GM10847 (cell line): ENCODE data around the gene SMC1B.

Experiments used
- POLR2A ChIP-seq: IDR thresholded peaks from 2 replicates; pipeline ENCODE4 v1.6.1; 2011; ENCODE audit not compliant: insufficient read length; ENCODE audit errors: extremely low read depth

Gene SMC1B

DNA sequence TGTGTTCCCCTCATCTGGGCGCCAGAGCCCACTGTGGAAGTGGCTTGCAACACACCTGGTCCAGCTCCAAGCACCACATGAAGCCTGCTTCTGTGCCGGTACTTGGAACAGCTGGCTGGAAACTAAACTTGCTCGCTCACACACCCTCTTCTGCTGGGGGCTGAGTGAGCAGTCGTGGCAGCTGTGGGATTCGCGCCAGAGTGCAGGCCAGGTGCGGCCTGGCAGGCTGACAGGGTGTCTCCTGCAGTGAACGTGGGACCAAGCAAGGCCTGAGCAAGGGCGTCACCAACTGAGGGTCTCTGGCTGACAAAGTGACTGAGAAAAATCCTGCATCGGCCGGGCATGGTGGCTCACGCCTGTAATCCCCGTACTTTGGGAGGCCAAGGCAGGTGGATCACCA lies 15.2 kb downstream of the SMC1B start:
- TF ChIP-seq POLR2A, result no peak

DNA sequence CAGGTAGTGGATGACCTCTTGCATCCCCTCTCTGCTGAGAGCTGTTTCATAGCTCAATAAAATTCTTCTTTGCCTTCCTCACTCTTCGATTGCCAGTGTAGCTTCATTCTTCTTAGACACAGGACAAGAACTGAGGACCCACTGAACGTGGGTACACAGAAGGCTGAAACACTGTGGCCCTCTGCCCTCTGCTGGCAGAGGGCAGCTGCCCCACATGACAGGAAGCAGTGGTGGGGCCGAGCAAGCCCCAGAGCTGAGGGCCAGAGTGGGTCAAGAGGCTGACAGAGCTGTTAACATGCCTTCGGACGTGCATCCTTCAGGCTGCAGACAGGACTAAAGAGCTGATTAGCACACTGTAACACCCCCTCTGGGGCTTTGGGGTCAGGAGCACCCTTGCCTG lies 15.6 kb downstream of the SMC1B start:
- no peak for TF ChIP-seq POLR2A

DNA sequence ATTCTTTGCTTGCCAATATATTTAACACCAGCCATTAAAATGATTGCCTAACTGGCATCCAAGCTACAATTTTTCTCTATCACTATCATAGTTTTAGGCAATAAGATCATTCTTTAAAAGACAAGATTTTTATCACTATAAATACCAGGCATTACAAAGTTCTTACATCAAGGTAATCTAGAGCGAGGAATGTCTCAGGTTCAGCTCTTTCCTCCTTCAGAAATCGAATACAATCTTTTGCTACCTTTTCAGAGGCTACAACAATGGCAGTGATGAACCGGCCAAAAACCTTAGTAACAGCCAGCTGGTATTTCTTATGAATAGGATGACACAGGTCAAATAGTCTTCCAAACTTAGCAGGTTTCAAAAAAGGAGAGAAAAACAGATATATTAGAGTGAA lies 23.9 kb downstream of the SMC1B start:
- no peak for TF ChIP-seq POLR2A

DNA sequence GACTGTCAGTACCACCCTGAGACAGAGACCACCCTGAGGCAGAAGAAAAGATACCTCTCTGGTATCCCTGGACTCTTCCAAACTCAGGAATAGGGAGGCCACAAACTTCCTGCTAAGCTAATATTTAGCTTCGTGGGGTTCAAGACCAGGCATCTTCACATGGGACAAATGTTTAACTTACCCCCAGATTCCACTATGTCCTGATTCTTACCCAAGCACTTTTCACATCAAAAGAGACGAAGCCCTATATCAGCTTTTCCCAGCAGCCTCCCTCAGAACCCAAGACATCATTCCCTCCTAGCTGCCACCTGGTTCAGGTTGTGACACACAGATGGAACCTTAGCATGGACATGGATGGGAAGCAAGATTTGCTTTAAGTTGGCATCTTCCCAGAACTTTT lies 32.1 kb downstream of the SMC1B start:
- TF ChIP-seq POLR2A, result no peak

DNA sequence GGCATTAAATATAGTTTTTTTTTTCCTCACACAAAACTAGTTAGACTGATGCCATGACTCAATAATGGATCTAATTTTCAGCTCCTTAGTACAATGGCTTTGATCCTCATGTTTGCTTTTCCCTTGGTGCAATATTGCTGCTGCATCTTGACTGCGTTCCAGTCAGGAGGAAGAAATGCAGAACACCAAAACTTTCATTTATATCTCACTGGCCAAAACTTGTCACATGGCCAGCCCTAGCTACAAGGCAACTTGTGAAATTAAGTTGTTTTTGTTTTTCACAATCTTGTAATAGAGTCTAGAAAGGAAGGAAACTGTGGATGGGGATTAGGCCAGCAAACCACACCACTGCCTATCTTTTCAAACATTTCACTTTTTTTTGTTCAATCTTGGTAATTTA lies 36.7 kb downstream of the SMC1B start:
- no peak for TF ChIP-seq POLR2A

DNA sequence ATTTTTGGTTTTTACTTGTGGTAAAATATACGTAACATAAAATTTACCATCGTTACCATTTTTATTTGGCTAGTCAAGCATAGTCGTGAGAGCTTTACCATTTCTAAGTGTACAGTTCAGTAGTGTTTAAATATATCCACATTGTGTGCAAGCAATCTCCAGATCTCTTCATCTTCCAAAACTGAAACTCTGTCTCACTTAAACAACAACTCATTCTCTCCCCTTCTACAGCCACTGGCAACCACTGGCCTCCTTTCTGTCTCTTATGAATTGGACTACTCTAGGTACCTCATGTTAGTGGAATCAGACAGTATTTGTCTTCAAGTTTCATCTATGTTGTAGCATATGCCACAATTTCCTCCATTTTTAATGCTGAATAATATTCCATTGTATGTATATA lies 37.4 kb downstream of the SMC1B start:
- no peak for TF ChIP-seq POLR2A

DNA sequence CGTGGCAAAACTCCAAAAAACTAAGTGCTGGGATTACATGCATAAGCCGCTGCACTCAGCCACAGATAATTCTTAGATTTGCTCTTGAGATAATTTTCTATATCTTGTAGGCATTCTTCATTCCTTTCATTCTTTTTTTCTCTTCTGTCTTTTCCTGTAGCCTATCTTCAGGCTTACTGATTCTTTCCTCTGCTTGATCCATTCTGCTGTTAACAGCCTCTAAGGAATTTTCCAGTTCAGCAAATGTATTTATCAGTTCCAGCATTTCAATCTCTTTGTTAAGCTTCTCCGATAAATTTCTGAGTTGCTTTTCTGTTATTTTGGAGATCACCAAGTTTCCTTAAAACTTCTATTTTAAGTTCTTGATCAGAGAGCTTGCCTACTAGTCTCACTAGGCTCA lies 46.7 kb downstream of the SMC1B start:
- no peak for TF ChIP-seq POLR2A

DNA sequence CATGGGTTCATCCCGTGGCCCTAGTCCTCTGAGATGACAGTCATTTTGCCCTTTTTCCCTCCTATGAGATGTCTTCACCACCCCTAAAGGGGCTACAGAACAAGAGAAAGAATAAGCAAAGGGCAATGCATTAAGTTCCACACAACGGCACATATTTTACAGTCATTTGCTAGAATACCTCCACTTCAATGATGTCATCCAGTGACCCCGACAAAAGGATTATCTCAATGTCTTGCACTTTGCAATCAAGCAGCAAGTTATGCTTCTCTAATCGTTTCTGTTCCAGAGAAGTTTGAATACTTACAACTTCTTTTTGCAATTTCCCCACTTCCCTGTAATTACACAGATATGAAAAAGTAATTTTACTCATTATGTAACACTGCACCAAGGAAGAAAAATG lies 53.8 kb downstream of the SMC1B start:
- no peak for TF ChIP-seq POLR2A

DNA sequence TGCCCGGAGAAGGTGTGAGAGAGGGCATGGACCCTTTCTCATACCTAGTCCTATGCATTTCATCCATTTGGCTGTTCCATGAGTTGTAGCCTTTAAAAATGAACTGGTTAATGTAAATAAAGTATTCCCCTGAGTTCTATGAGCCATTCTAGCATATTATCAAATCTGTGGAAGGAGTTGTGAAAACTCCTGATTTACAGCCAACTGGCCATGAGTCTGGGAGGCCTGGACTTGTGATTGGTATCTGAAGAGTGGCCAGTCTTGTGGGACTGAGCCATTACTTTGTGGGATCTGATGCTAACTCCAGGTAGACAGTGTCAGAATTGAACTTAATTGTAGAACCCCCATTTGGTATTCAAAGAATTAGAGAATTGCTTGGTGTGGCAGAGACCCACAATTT lies 55.3 kb downstream of the SMC1B start:
- TF ChIP-seq POLR2A, result no peak

DNA sequence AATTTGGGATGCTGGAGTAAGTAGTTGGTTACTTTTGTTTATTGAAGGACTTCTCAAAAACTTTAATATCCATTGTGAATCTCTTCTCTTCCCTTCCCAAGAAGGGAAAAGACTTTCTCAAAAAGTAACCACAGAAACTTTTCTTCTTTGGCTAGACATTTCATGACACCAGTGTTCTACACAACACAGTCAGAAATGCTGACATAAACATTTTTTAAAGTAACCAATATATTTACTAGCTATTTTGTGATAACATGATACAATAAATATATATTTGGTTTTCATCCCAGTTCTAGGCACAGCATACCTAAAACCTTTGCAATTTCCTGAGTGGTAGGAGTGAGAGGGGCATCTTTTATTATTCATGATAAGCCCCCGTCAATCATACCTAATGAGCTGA lies 55.9 kb downstream of the SMC1B start:
- TF ChIP-seq POLR2A, result no peak

DNA sequence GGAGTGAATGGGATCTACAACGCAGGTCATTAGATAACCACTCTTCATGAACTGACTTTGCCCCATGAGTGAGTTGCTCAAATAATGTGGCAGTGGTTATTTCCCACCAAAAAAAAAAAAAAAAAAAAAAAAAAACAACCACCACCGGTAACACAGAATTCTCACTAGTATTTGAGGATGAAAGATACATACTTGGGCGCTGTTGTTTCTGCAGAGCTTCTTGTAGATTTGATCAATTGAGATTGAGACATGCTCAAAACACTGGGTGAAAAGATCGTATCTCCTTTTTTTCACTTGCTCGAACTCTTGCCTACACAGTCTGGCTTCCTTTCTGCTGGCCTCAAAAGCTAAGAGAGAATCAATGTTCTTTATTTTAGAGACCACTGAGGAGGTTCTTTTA lies 59.6 kb downstream of the SMC1B start:
- TF ChIP-seq POLR2A, result no peak

DNA sequence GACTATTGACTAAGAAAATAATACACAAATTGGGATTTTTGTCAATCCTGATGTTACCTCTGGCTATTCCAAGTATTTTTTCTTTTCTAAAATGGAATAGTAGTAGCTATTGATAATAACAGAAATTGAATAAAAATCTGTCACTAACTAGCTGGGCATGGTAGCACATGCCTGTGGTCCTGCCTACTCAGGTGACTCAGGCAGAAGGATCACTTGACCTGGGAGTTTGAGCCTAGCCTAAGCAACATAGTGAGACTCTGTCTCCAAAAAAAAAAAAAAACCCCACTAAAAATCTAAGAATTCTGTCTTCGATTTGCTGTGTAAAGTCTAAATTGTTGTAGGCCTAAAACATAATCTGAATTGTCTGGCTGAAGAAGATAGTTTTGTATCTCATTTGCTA lies 61.4 kb downstream of the SMC1B start:
- no peak for TF ChIP-seq POLR2A

DNA sequence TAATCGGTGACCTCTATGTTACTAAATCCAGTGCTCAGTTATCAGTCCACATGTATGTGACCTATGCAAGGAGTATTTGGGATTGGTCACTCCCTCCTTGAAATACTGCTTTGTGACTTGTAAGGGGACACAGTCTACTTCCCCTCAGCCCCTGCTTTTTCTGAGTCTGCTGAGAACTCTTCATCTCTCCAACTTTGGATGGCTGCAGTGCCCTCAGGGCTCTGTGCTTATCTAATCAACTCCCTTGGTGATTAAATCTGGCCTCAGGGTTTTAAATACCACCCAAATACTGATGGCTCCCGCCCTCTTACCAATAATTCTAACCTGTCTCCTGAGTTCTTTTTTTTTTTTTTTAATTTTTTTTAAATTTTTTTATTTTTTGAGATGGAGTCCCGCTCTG lies 63.5 kb downstream of the SMC1B start:
- TF ChIP-seq POLR2A, result no peak

DNA sequence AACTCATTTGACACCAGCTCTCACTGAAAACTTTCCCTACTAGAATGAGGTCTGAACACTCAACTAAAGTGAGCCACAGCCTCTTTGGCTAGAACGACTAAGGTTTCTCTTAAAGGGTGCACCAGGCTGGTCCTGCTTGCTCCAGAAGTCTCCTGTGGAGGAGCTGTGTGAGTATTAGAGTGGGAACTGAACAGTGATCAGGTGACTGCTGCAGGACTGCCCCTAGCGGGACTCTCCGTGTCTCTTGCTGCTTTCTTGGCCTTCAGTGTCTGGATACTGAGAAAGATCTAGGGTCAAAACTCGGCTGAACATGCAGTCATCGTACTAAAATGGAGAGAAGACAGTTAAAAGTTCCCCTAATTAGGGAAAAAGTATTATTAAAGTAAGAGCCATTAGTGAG lies 69.1 kb downstream of the SMC1B start:
- TF ChIP-seq POLR2A, result no peak

DNA sequence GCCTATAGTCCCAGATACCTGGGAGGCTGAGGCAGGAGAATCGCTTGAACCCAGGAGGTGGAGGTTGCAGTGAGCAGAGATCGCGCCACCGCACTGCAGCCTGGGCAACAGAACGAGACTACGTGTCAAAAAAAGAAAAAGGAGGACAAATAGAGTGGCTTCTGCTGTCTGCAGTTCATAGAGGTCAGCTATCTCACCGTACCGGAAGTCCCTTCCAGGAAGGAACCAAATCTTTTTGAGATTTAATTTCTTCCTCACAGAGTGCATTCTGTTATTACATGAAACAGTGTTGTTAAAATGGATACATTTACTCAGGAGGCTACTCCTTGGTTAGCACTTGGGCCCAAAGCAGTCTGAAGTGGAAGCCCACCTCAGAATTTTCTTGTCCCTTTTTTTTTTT lies 70.3 kb downstream of the SMC1B start:
- TF ChIP-seq POLR2A, result no peak

DNA sequence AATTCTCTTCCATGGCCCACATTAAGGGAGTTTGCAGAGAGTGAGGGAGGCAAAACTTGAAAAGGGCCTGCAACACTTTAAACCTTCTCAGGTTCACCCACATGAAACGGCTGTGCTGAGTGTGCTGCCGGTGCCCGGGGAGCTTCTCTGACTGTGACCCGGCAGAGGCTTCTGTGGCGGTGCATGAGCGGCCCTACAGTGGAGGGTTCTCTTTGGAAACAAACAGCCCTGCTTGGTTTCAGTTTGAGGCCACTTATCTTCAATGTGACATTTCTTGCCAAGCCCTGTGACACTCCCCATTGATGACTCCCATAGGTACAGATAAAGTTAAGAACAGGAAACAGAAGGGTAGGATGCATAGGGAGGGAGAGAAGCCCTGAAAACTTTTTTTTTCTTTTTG lies 71.9 kb downstream of the SMC1B start:
- no peak for TF ChIP-seq POLR2A

DNA sequence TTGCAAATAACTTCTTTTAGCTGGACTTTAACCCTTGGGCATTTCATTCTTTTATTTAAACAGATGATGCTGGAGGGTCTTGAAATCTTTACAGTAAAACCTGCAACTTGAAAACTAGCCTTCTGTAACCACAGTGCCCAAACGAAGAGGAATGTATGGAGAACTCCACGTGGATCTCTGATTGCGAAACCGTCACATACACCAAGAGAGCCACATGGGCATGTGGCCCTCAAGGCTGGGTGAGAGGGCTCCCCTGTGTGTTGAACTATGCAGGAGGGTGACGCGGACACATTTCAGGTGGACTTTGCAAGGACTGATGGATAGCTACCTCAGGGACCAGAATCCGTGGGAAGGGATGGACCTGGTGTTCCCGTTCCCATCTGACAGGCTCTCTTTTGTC lies 73.1 kb downstream of the SMC1B start:
- TF ChIP-seq POLR2A, result no peak

DNA sequence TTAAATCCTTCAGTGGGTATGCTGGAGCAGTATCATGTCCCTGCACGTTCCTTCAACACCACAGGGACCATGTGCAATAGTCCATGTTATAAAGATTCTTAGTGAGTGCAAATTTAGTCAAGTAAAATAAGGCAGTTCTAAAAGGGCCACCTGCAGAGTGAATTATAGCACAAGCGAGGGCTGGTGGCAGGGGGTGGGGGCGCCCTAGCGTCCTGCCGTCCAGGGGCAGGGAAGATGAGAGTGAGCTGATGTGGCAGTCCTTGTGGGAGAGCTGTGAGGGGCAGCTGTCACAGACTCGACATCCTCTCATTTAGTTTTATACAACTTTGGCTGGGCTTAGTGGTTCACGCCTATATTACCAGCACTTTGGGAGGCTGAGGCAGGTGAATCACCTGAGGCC lies 74.6 kb downstream of the SMC1B start:
- TF ChIP-seq POLR2A, result no peak
